Activated naive CD4-positive, alpha-beta T cell treated with anti-CD3 and anti-CD28 coated beads for 36 hours (primary cell): ENCODE results near the gene RNF14. TPM values are rescaled to one million over a fixed set of nuclear protein-coding genes. Genes with fewer than 3 reads are reported as not detected.
A peak's percentile ranks its signal among the peaks of the same experiment; 100 is the strongest.

ENCODE experiments used
- CTCF ChIA-PET: fragments of 350-600 bp; sonication (Branson Sonifier 250); formaldehyde crosslinking; loops from one replicate; lab custom pipeline; 2021; ENCODE audit warnings: antibody characterized with exemption; lab: Charles Lee
- DNase-seq: peaks from one replicate; pipeline ENCODE4 v3.0.0-alpha.2; 2020
- H3K27ac Mint-ChIP-seq: one replicate; pipeline ENCODE4 v1.8.0; 2021; ENCODE audit warnings: mild to moderate bottlenecking, mixed read lengths
- H3K27me3 Mint-ChIP-seq: one replicate; pipeline ENCODE4 v1.8.0; 2021; ENCODE audit warnings: low read depth, mixed read lengths
- H3K36me3 Mint-ChIP-seq: one replicate; pipeline ENCODE4 v1.8.0; 2021; ENCODE audit warnings: low read depth, mixed read lengths
- H3K4me1 Mint-ChIP-seq: one replicate; pipeline ENCODE4 v1.8.0; 2021; ENCODE audit warnings: low read depth, mixed read lengths
- H3K4me3 Mint-ChIP-seq: one replicate; pipeline ENCODE4 v1.8.0; 2021; ENCODE audit warnings: mild to moderate bottlenecking, moderate library complexity, mixed read lengths
- H3K9me3 Mint-ChIP-seq: one replicate; pipeline ENCODE4 v1.8.0; 2021; ENCODE audit warnings: mixed read lengths
- intact Hi-C: fragments of 100-400 bp; cut with micrococcal nuclease; formaldehyde crosslinking; loops from one replicate; pipeline ENCODE4 v1.15.1; 2023
- total RNA-seq, 2 experiments: library from RNA; stranded (reverse); gene quantifications; one replicate each; pipeline ENCODE4 v1.2.3, GENCODE V29; 2021

The RNF14 gene
- total RNA-seq, 2 experiments from 2014 or later: 29.8 to 35.6 TPM

DNA sequence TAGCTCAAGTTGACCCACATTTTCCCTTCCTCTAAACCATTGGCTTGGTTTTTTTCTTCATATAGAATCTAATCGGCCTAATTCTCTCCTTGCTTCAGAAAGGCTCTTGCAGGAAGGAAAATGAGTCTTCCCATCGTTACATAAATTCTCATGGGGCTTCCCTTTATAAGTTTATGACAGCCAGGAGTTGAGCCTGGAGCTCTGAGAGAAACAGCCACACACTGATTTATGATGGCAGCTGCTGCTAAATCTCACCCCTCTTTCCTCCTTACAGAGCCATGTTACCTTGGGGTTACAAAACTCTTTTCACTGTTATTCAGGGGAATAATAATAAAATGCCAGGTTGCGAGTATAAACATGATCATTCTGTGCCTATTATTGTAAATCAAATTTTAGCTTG, 5.2 kb upstream of the RNF14 start:
- no peak overlapping the region for H3K4me3 Mint-ChIP-seq
- H3K36me3 Mint-ChIP-seq: no peaks in the 10 kb centered on the region
- H3K27ac Mint-ChIP-seq: no peak overlapping the region
- no peaks in the 10 kb centered on the region for H3K27me3 Mint-ChIP-seq
- intact Hi-C loops: no loop called here
- CTCF ChIA-PET: interaction anchor here (0.6 to 1.4 kb wide), 4 partner anchors 85 to 306 kb away, joined by 3 to 13 read pairs (median 5); partner anchors contain the start of gene PCDH1
- H3K4me1 Mint-ChIP-seq: peaks cover 30% of the 10 kb centered on the region
- H3K9me3 Mint-ChIP-seq: no peaks in the 10 kb centered on the region
- DNase-seq: no peak

DNA sequence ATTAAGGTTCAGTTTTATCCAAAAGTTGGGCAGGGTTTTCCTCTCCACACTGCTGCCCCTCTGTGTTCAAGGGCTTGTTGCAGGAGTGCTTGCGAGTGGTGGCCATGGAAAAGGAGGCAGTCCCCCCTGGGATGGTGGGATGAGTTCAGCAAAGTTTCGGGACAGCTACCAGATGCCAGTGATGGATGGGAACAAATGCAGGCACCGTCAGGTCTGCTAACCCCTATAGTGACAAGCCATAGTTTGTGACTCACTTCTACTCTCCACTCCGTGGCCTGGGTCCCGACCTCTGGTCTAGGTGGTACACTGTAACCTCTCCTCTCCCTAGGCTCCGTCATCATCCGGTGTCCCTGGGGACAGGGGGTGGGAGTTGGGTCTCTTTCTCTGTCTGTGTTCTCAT, 3.8 kb upstream of the RNF14 start:
- H3K36me3 Mint-ChIP-seq: peaks cover 1% of the 10 kb centered on the region
- no peaks in the 10 kb centered on the region for H3K9me3 Mint-ChIP-seq
- CTCF ChIA-PET: interaction anchor here (0.7 to 5.2 kb wide), 2 partner anchors 183 to 273 kb away, joined by 3 to 23 read pairs; no protein-coding TSS in a partner anchor
- no peaks in the 10 kb centered on the region for H3K27me3 Mint-ChIP-seq
- no peak for DNase-seq
- peaks cover 25% of the 10 kb centered on the region for H3K4me1 Mint-ChIP-seq
- H3K4me3 Mint-ChIP-seq: no peak overlapping the region
- peak overlapping the region; percentile 33 for H3K27ac Mint-ChIP-seq
- intact Hi-C loops: no loop called here

GRCh38 chr5:141966275-141966962, 2.5 kb upstream of the RNF14 start:
- CTCF ChIA-PET: interaction anchor here (5.2 to 7.3 kb wide), 2 partner anchors 7 to 274 kb away, joined by 23 to 115 read pairs; partner anchors contain the start of gene PCDH12
- DNase-seq: no peak
- Mint-ChIP-seq H3K27me3 (no peaks in the 10 kb centered on the region), H3K9me3 (no peaks in the 10 kb centered on the region), H3K4me1 (peaks cover 21% of the 10 kb centered on the region), H3K36me3 (peaks cover 4% of the 10 kb centered on the region), H3K27ac (no peak overlapping the region), H3K4me3 (no peak overlapping the region)
- intact Hi-C loops: no loop called here

DNA sequence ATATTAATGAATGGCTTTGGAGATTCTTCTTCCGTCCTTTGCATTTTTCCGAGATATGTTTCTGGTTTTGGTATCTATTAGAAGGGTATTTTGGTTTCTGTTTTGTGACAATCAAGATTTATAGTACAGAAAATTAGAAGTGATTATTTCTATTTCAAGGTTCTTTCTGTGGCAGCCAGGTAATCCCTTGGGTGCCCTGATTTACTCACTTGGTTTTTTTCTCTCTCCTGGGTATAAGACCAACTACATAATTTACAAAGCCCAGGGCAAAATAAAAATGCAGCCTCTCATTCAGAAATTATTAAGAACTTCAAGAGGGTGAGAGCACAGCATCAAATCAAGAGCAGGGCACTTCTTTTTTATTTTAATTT, 2.0 kb upstream of the RNF14 start:
- Mint-ChIP-seq H3K27me3 (no peaks in the 10 kb centered on the region), H3K4me3 (no peak overlapping the region), H3K36me3 (peaks cover 6% of the 10 kb centered on the region), H3K27ac (no peak overlapping the region), H3K9me3 (no peaks in the 10 kb centered on the region), H3K4me1 (peaks cover 22% of the 10 kb centered on the region)
- intact Hi-C loops: no loop called here
- no peak for DNase-seq
- CTCF ChIA-PET: interaction anchor here (1.6 to 7.3 kb wide), 4 partner anchors 8 to 275 kb away, joined by 4 to 115 read pairs (median 18); partner anchors contain the start of gene PCDH12

- Mint-ChIP-seq H3K4me1 (peaks cover 47% of the 10 kb centered on the region), H3K27me3 (no peaks in the 10 kb centered on the region), H3K27ac (peak overlapping the region; percentile 91), H3K9me3 (no peaks in the 10 kb centered on the region), H3K4me3 (peak overlapping the region; percentile 93), H3K36me3 (peaks cover 22% of the 10 kb centered on the region)
- intact Hi-C loops: loop anchor here (1.0 to 2.0 kb wide), 6 partner anchors 37 to 277 kb away; partner anchors contain the start of gene DELE1
- CTCF ChIA-PET: interaction anchor here (0.6 to 7.3 kb wide), 26 partner anchors 7 to 319 kb away, joined by 3 to 115 read pairs (median 5); partner anchors contain the start of genes FCHSD1, GNPDA1, PCDH1 and PCDH12
- DNase-seq: no peak
Measured at GRCh38 chr5:141969783-141970771, 1.2 kb downstream of the RNF14 start.

- CTCF ChIA-PET: interaction anchor here (2.3 to 7.3 kb wide), 2 partner anchors 15 to 27 kb away, joined by 4 to 115 read pairs; partner anchors contain the start of gene PCDH12
- H3K27me3 Mint-ChIP-seq: no peaks in the 10 kb centered on the region
- peak overlapping the region; percentile 85 for H3K27ac Mint-ChIP-seq
- no peaks in the 10 kb centered on the region for H3K9me3 Mint-ChIP-seq
- intact Hi-C loops: loop anchor here (1.0 kb wide), 2 partner anchors 33 to 41 kb away; no protein-coding TSS in a partner anchor
- H3K4me1 Mint-ChIP-seq: peaks cover 46% of the 10 kb centered on the region
- peaks cover 31% of the 10 kb centered on the region for H3K36me3 Mint-ChIP-seq
- no peak for DNase-seq
- peak overlapping the region; percentile 13 for H3K4me3 Mint-ChIP-seq
Measured at GRCh38 chr5:141973871-141974595, 5.1 kb downstream of the RNF14 start.

- intact Hi-C loops: no loop called here
- CTCF ChIA-PET: interaction anchor here (0.5 to 2.7 kb wide), 10 partner anchors 8 to 242 kb away, joined by 3 to 16 read pairs (median 4); partner anchors contain the start of gene RNF14
- H3K4me3 Mint-ChIP-seq: no peak overlapping the region
- peaks cover 42% of the 10 kb centered on the region for H3K36me3 Mint-ChIP-seq
- H3K27me3 Mint-ChIP-seq: no peaks in the 10 kb centered on the region
- no peak overlapping the region for H3K27ac Mint-ChIP-seq
- no peaks in the 10 kb centered on the region for H3K9me3 Mint-ChIP-seq
- no peak for DNase-seq
- H3K4me1 Mint-ChIP-seq: peaks cover 33% of the 10 kb centered on the region
Measured at GRCh38 chr5:141976176-141976575, 7.3 kb downstream of the RNF14 start.

GRCh38 chr5:141978389-141978788, 9.5 kb downstream of the RNF14 start:
- no peak overlapping the region for H3K27ac Mint-ChIP-seq
- H3K36me3 Mint-ChIP-seq: peaks cover 39% of the 10 kb centered on the region
- CTCF ChIA-PET: interaction anchor here (0.5 to 3.1 kb wide), 7 partner anchors 10 to 1302 kb away, joined by 3 to 15 read pairs (median 3); partner anchors contain the start of gene RNF14

GRCh38 chr5:141982626-141983025, 13.7 kb downstream of the RNF14 start:
- Mint-ChIP-seq H3K4me3 (no peak overlapping the region), H3K36me3 (peaks cover 34% of the 10 kb centered on the region), H3K27me3 (no peaks in the 10 kb centered on the region), H3K27ac (no peak overlapping the region), H3K9me3 (no peaks in the 10 kb centered on the region), H3K4me1 (peaks cover 2% of the 10 kb centered on the region)
- CTCF ChIA-PET: no interaction called here
- DNase-seq: no peak
- intact Hi-C loops: no loop called here

More at GRCh38 chr5:141978389-141978788, 9.5 kb downstream of the RNF14 start:
- Mint-ChIP-seq H3K27me3 (no peaks in the 10 kb centered on the region), H3K4me3 (no peak overlapping the region), H3K4me1 (peaks cover 23% of the 10 kb centered on the region), H3K9me3 (no peaks in the 10 kb centered on the region)
- intact Hi-C loops: no loop called here
- DNase-seq: no peak

DNA sequence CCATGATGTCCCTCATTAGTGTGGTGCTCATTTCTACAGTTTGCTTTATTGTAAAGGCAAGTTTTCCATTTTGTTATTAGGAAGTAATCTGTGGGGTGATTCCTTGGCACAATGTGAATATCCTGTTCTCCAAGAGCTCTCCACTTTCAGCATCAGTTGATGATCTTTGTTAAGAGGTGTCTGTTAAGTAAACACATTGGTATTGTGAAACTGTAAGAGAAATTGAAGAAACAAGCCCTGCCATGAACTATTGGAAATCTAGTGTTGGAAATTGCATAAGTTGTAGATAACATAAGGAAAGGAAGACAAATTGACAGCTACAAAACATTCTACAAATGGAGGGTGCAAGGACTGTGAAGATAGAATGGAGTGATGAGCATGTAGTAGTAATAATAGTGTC, 17.2 kb downstream of the RNF14 start:
- no peak for DNase-seq
- Mint-ChIP-seq H3K27ac (no peak overlapping the region), H3K36me3 (peaks cover 23% of the 10 kb centered on the region), H3K4me1 (no peaks in the 10 kb centered on the region), H3K27me3 (no peaks in the 10 kb centered on the region), H3K9me3 (no peaks in the 10 kb centered on the region), H3K4me3 (no peak overlapping the region)
- CTCF ChIA-PET: interaction anchor here (0.6 to 9.4 kb wide), 6 partner anchors 10 to 362 kb away, joined by 3 to 126 read pairs (median 4); partner anchors contain the start of gene RNF14
- intact Hi-C loops: no loop called here

DNA sequence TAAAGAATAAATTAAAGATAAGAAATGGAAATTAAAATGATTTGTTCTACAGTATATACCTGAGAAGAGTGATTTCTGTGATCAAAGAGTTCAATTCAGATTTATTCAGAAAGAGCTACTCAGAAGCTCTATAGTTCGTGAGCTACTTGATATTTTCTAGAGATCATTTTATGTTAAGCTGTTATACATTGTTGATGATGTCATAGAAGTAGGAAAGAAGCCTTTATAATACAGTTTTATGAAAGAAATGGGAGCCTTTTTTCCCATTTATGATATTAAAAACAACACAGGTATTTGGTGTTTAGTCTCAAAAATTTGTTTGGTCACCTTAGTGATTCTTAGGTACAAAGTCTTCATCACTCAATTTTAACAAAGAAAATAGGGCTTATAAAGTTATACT, 20.8 kb downstream of the RNF14 start:
- peaks cover 35% of the 10 kb centered on the region for H3K36me3 Mint-ChIP-seq

More for the DNA sequence above, 20.8 kb downstream of the RNF14 start:
- intact Hi-C loops: loop anchor here (5.0 kb wide), 1 partner anchor 558 kb away; no protein-coding TSS in a partner anchor
- DNase-seq: no peak
- Mint-ChIP-seq H3K27me3 (no peaks in the 10 kb centered on the region), H3K4me3 (no peak overlapping the region), H3K9me3 (no peaks in the 10 kb centered on the region), H3K4me1 (peaks cover 10% of the 10 kb centered on the region), H3K27ac (no peak overlapping the region)
- CTCF ChIA-PET: interaction anchor here (0.7 to 9.4 kb wide), 16 partner anchors 10 to 559 kb away, joined by 3 to 137 read pairs (median 6); partner anchors contain the start of genes GNPDA1 and RNF14
